H1 (cell line): Measurements from ENCODE around the gene OR1S1. TPM values are rescaled to one million over a fixed set of nuclear protein-coding genes. Genes with fewer than 3 reads are reported as not detected.

Experiments
- CTCF ChIP-seq, 3 experiments: IDR thresholded peaks; 1 replicate in 2 of 3; 2 replicates in 1 of 3; pipeline versions ENCODE4 v1.5.1 to v1.6.1; 2011; ENCODE audit warnings: low read length in 3 of 3, mild to moderate bottlenecking in 3 of 3, inconsistent platforms in 2 of 3, low read depth in 1 of 3, moderate library complexity in 1 of 3; ENCODE audit not compliant: insufficient read depth in 1 of 3; ENCODE audit errors: control extremely low read depth in 1 of 3
- NRF1 ChIP-seq: IDR thresholded peaks from 2 replicates; pipeline ENCODE4 v1.6.1; 2011; ENCODE audit warnings: mild to moderate bottlenecking, low read depth, low read length, improper control_type of control experiment
- PHF8 ChIP-seq: fragments of 200-600 bp; sonication (generic); conservative IDR thresholded peaks from 2 replicates; pipeline ENCODE4 v1.7.1; 2012; ENCODE audit warnings: low read depth, mild to moderate bottlenecking, inconsistent platforms, low read length, moderate library complexity
- POLR2A ChIP-seq, 2 experiments: IDR thresholded peaks; 1 replicate in 1 of 2; 2 replicates in 1 of 2; pipeline ENCODE4 v1.6.1; 2011; ENCODE audit warnings: low read depth in 2 of 2, low read length in 2 of 2, mild to moderate bottlenecking in 2 of 2; ENCODE audit errors: control extremely low read depth in 1 of 2
- POU5F1 ChIP-seq: IDR thresholded peaks from 2 replicates; pipeline ENCODE4 v1.6.1; 2011; ENCODE audit warnings: low read depth, mild to moderate bottlenecking, low read length, moderate library complexity
- RAD21 ChIP-seq, 2 experiments: IDR thresholded peaks in 1 of 2; conservative IDR thresholded peaks in 1 of 2; 2 replicates each; pipeline ENCODE4 v1.6.1; 2011; ENCODE audit warnings: low read depth in 2 of 2, low read length in 2 of 2, improper control_type of control experiment in 1 of 2, inconsistent platforms in 1 of 2, mild to moderate bottlenecking in 1 of 2, moderate library complexity in 1 of 2
- TBP ChIP-seq: IDR thresholded peaks from 2 replicates; pipeline ENCODE4 v1.6.1; 2011; ENCODE audit warnings: low read depth, low read length, improper control_type of control experiment
- TEAD4 ChIP-seq: IDR thresholded peaks from 2 replicates; pipeline ENCODE4 v1.6.1; 2012; ENCODE audit warnings: low read depth, low read length, inconsistent platforms, mixed read lengths
- YY1 ChIP-seq: IDR thresholded peaks from 2 replicates; pipeline ENCODE4 v1.6.1; 2011; ENCODE audit warnings: low read depth, mild to moderate bottlenecking, low read length
- polyA plus RNA-seq, 7 experiments: library from polyadenylated mRNA; depleted of rRNA in 3 of 7; stranded (reverse) in 5 of 7; unstranded in 2 of 7; fragments of >200 nt in 5 of 7; fragments of 200-250 nt in 2 of 7; gene quantifications; 1 replicate in 5 of 7; 2 replicates in 1 of 7; 4 replicates in 1 of 7; pipeline versions ENCODE4 v1.2.1 to v1.2.3, GENCODE V29; 2011 to 2013; ENCODE audit warnings: missing spikeins in 2 of 7, mixed read lengths in 2 of 7
- total RNA-seq: library from RNA; stranded (reverse); fragmentation: NEBNext Ultra II Directional; extraction: Animal tissue kit (Norgen Biotek cat#: 25700); gene quantifications from 2 replicates; pipeline ENCODE4 v1.2.1, GENCODE V29; 2021
- TF ChIP-seq, protein P1 (sequence below): fragments of 300-600 bp; sonication (generic); IDR thresholded peaks from 2 replicates; pipeline ENCODE4 v1.7.1; 2012; ENCODE audit warnings: low read length, moderate library complexity, mild to moderate bottlenecking, inconsistent platforms; ENCODE audit not compliant: insufficient replicate concordance

The OR1S1 gene
- total and polyA plus RNA-seq, 2 of the 8 experiments (the other 6 are each of a cell fraction or from before 2014, with no cell fraction given): not detected

GRCh38 chr11:58179648-58180047 lies 32.9 kb upstream of the OR1S1 start (continued):
- TF ChIP-seq, protein P1, sequence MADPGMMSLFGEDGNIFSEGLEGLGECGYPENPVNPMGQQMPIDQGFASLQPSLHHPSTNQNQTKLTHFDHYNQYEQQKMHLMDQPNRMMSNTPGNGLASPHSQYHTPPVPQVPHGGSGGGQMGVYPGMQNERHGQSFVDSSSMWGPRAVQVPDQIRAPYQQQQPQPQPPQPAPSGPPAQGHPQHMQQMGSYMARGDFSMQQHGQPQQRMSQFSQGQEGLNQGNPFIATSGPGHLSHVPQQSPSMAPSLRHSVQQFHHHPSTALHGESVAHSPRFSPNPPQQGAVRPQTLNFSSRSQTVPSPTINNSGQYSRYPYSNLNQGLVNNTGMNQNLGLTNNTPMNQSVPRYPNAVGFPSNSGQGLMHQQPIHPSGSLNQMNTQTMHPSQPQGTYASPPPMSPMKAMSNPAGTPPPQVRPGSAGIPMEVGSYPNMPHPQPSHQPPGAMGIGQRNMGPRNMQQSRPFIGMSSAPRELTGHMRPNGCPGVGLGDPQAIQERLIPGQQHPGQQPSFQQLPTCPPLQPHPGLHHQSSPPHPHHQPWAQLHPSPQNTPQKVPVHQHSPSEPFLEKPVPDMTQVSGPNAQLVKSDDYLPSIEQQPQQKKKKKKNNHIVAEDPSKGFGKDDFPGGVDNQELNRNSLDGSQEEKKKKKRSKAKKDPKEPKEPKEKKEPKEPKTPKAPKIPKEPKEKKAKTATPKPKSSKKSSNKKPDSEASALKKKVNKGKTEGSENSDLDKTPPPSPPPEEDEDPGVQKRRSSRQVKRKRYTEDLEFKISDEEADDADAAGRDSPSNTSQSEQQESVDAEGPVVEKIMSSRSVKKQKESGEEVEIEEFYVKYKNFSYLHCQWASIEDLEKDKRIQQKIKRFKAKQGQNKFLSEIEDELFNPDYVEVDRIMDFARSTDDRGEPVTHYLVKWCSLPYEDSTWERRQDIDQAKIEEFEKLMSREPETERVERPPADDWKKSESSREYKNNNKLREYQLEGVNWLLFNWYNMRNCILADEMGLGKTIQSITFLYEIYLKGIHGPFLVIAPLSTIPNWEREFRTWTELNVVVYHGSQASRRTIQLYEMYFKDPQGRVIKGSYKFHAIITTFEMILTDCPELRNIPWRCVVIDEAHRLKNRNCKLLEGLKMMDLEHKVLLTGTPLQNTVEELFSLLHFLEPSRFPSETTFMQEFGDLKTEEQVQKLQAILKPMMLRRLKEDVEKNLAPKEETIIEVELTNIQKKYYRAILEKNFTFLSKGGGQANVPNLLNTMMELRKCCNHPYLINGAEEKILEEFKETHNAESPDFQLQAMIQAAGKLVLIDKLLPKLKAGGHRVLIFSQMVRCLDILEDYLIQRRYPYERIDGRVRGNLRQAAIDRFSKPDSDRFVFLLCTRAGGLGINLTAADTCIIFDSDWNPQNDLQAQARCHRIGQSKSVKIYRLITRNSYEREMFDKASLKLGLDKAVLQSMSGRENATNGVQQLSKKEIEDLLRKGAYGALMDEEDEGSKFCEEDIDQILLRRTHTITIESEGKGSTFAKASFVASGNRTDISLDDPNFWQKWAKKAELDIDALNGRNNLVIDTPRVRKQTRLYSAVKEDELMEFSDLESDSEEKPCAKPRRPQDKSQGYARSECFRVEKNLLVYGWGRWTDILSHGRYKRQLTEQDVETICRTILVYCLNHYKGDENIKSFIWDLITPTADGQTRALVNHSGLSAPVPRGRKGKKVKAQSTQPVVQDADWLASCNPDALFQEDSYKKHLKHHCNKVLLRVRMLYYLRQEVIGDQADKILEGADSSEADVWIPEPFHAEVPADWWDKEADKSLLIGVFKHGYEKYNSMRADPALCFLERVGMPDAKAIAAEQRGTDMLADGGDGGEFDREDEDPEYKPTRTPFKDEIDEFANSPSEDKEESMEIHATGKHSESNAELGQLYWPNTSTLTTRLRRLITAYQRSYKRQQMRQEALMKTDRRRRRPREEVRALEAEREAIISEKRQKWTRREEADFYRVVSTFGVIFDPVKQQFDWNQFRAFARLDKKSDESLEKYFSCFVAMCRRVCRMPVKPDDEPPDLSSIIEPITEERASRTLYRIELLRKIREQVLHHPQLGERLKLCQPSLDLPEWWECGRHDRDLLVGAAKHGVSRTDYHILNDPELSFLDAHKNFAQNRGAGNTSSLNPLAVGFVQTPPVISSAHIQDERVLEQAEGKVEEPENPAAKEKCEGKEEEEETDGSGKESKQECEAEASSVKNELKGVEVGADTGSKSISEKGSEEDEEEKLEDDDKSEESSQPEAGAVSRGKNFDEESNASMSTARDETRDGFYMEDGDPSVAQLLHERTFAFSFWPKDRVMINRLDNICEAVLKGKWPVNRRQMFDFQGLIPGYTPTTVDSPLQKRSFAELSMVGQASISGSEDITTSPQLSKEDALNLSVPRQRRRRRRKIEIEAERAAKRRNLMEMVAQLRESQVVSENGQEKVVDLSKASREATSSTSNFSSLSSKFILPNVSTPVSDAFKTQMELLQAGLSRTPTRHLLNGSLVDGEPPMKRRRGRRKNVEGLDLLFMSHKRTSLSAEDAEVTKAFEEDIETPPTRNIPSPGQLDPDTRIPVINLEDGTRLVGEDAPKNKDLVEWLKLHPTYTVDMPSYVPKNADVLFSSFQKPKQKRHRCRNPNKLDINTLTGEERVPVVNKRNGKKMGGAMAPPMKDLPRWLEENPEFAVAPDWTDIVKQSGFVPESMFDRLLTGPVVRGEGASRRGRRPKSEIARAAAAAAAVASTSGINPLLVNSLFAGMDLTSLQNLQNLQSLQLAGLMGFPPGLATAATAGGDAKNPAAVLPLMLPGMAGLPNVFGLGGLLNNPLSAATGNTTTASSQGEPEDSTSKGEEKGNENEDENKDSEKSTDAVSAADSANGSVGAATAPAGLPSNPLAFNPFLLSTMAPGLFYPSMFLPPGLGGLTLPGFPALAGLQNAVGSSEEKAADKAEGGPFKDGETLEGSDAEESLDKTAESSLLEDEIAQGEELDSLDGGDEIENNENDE: no peak
- no peak for TF ChIP-seq NRF1
- TF ChIP-seq TBP: no peak
- no peak for TF ChIP-seq PHF8
- TF ChIP-seq CTCF (IDR thresholded peaks at IDR 0.05; ENCODE audit: control extremely low read depth in 1 of 3, insufficient read depth in 1 of 3, low read depth in 1 of 3, low read length in 3 of 3): no peak
- TF ChIP-seq RAD21 (IDR thresholded peaks at IDR 0.05 in 1 of 2, conservative IDR thresholded peaks at IDR 0.05 in 1 of 2; ENCODE audit: low read depth in 2 of 2, low read length in 2 of 2): no peak
- no peak for TF ChIP-seq YY1
- TF ChIP-seq POLR2A (IDR thresholded peaks at IDR 0.05; ENCODE audit: control extremely low read depth in 1 of 2, low read depth in 2 of 2, low read length in 2 of 2): no peak
- TF ChIP-seq POU5F1: no peak
- no peak for TF ChIP-seq TEAD4
